HL-60 (cell line): Measurements from ENCODE around the gene COL21A1.

ENCODE experiments used
- CTCF ChIP-seq: IDR thresholded peaks from one replicate; pipeline ENCODE4 v1.5.1; 2011; ENCODE audit warnings: low read length, control low read depth, inconsistent platforms; ENCODE audit not compliant: insufficient read depth
- GABPA ChIP-seq: IDR thresholded peaks from 2 replicates; pipeline ENCODE4 v1.6.1; 2012; ENCODE audit warnings: low read depth

DNA sequence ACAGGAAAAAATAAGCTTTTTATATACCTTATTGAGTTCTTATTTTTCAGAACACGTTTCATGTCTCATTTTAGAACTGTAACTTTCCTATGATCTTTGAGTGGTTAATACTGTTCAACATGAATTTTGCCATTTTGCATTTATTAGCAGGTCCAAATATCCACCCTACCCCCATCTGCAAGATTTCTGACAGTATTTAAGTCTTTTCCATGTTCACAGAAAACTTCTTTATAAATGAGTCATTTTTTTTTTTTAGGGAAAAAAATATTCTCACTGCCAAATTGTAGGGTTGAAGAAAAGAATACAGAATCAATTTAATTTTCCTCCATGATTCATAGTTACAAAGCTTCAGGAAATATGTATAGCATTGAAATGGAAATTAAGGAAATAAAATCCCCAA, 101.8 kb downstream of the COL21A1 start:
- TF ChIP-seq GABPA: no peak
- no peak for TF ChIP-seq CTCF
